Measurements from ENCODE around the gene BMP4. TPM values are rescaled to one million over a fixed set of nuclear protein-coding genes. Genes with fewer than 3 reads are reported as not detected.

BMP4 gene
- total and polyA plus RNA-seq, 2 donors (not counting 1 experiment from before 2014, with no cell fraction given), result not detected

- Mint-ChIP-seq H3K27ac (no peak overlapping the region), H3K4me1 (no peaks in the 10 kb centered on the region), H3K9me3 (ENCODE audit: insufficient read depth) (no peaks in the 10 kb centered on the region), H3K4me3 (no peak overlapping the region), H3K27me3 (peaks cover 9% of the 10 kb centered on the region)
- no peaks in the 10 kb centered on the region for H3K9me3 ChIP-seq (ENCODE audit: control extremely low read depth in 1 of 3, control insufficient read depth in 2 of 3, insufficient read depth in 1 of 3, low read length in 2 of 3)
- intact Hi-C loops (cut with micrococcal nuclease), result no loop called here
- no peaks in the 10 kb centered on the region for H3K79me2 ChIP-seq (ENCODE audit: control insufficient read depth, insufficient read depth, low read length)
- no peaks in the 10 kb centered on the region for H3K36me3 ChIP-seq (replicated peaks in 1 of 2; ENCODE audit: control extremely low read depth in 1 of 2, control insufficient read depth in 1 of 2, extremely low read depth in 1 of 2, insufficient read depth in 2 of 2, low read length in 1 of 2)
- no peak for ATAC-seq (ENCODE audit: low read depth)
- H3K9ac ChIP-seq (ENCODE audit: low read length), result no peak overlapping the region
- POLR2A ChIA-PET, result no interaction called here
- H4K20me1 ChIP-seq (ENCODE audit: control insufficient read depth, insufficient read depth, low read length, poor library complexity, severe bottlenecking), result no peaks in the 10 kb centered on the region
- no peak overlapping the region for H3K4me2 ChIP-seq (replicated peaks; ENCODE audit: low read depth, low read length, poor library complexity, severe bottlenecking)
- no peak overlapping the region for H3K27ac ChIP-seq (ENCODE audit: low read length in 2 of 2)
- H3K27me3 ChIP-seq (replicated peaks in 1 of 4; ENCODE audit: control extremely low read depth in 1 of 4, control insufficient read depth in 3 of 4, insufficient read depth in 4 of 4, low read length in 3 of 4), result peaks cover 0 to 4% (median 0%) of the 10 kb centered on the region in 4 experiments
- no peak for TF ChIP-seq EZH2 (IDR thresholded peaks at IDR 0.05; ENCODE audit: borderline replicate concordance, insufficient read depth, low read depth, low read length, poor library complexity, severe bottlenecking)
- TF ChIP-seq, protein P1, sequence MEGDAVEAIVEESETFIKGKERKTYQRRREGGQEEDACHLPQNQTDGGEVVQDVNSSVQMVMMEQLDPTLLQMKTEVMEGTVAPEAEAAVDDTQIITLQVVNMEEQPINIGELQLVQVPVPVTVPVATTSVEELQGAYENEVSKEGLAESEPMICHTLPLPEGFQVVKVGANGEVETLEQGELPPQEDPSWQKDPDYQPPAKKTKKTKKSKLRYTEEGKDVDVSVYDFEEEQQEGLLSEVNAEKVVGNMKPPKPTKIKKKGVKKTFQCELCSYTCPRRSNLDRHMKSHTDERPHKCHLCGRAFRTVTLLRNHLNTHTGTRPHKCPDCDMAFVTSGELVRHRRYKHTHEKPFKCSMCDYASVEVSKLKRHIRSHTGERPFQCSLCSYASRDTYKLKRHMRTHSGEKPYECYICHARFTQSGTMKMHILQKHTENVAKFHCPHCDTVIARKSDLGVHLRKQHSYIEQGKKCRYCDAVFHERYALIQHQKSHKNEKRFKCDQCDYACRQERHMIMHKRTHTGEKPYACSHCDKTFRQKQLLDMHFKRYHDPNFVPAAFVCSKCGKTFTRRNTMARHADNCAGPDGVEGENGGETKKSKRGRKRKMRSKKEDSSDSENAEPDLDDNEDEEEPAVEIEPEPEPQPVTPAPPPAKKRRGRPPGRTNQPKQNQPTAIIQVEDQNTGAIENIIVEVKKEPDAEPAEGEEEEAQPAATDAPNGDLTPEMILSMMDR (IDR thresholded peaks at IDR 0.05), result no peak
- H3K4me1 ChIP-seq (ENCODE audit: control insufficient read depth in 2 of 2, insufficient read depth in 2 of 2, low read length in 2 of 2), result no peaks in the 10 kb centered on the region
- no peak for DNase-seq
- CTCF ChIA-PET, result no interaction called here
- WGBS (ENCODE audit: insufficient coverage), result no CpG with 5 or more reads among the region's 4 CpGs
- H3K4me3 ChIP-seq (ENCODE audit: control extremely low read depth in 1 of 5, extremely low read depth in 1 of 5, insufficient read depth in 1 of 5, low read depth in 2 of 5, low read length in 4 of 5), result no peak overlapping the region
- no peak overlapping the region for H2AFZ ChIP-seq (ENCODE audit: insufficient read depth, low read depth, low read length, poor library complexity, severe bottlenecking)
Observed at GRCh38 chr14:53971521-53971920, 14.9 kb upstream of the BMP4 start.

DNA sequence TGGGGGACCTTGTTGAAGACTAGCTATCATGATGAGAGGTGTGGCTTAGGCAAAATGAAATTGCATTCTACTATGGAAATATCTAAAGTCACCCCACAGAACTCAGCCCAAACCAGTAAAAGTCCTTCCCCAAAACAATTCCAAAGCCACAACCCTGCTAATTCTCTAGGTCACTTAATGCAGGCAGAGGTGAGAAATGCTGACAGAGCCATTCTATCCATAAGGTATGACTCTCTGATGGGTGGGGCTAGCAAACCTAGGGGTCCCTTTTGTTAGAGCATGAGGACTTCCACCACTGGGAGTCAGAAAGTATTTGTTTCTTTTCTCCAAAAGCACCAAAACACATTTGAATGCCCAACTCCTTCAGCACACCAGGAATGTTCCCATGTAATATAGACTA is 12.7 kb upstream of the BMP4 start:
- Histone ChIP-seq H2AFZ (ENCODE audit: insufficient read depth, low read depth, low read length, poor library complexity, severe bottlenecking) (no peak overlapping the region), H3K9me3 (ENCODE audit: control extremely low read depth in 1 of 3, control insufficient read depth in 2 of 3, insufficient read depth in 1 of 3, low read length in 2 of 3) (no peaks in the 10 kb centered on the region), H3K36me3 (replicated peaks in 1 of 2; ENCODE audit: control extremely low read depth in 1 of 2, control insufficient read depth in 1 of 2, extremely low read depth in 1 of 2, insufficient read depth in 2 of 2, low read length in 1 of 2) (no peaks in the 10 kb centered on the region), H3K27ac (ENCODE audit: low read length in 2 of 2) (no peak overlapping the region), H4K20me1 (ENCODE audit: control insufficient read depth, insufficient read depth, low read length, poor library complexity, severe bottlenecking) (no peaks in the 10 kb centered on the region), H3K27me3 (replicated peaks in 1 of 4; ENCODE audit: control extremely low read depth in 1 of 4, control insufficient read depth in 3 of 4, insufficient read depth in 4 of 4, low read length in 3 of 4) (peaks cover 0 to 7% (median 6%) of the 10 kb centered on the region in 4 experiments), H3K4me1 (ENCODE audit: control insufficient read depth in 2 of 2, insufficient read depth in 2 of 2, low read length in 2 of 2) (no peaks in the 10 kb centered on the region), H3K4me2 (replicated peaks; ENCODE audit: low read depth, low read length, poor library complexity, severe bottlenecking) (no peak overlapping the region), H3K79me2 (ENCODE audit: control insufficient read depth, insufficient read depth, low read length) (no peaks in the 10 kb centered on the region), H3K4me3 (ENCODE audit: control extremely low read depth in 1 of 5, extremely low read depth in 1 of 5, insufficient read depth in 1 of 5, low read depth in 2 of 5, low read length in 4 of 5) (no peak overlapping the region), H3K9ac (ENCODE audit: low read length) (no peak overlapping the region)
- no peaks in the 10 kb centered on the region for H3K9me3 Mint-ChIP-seq (ENCODE audit: insufficient read depth)
- no peak for ATAC-seq (ENCODE audit: low read depth)
- ChIA-PET POLR2A (no interaction called here), CTCF (no interaction called here)
- TF ChIP-seq, protein P1 (IDR thresholded peaks at IDR 0.05), result no peak
- TF ChIP-seq EZH2 (IDR thresholded peaks at IDR 0.05; ENCODE audit: borderline replicate concordance, insufficient read depth, low read depth, low read length, poor library complexity, severe bottlenecking), result no peak
- peaks cover 21% of the 10 kb centered on the region for H3K27me3 Mint-ChIP-seq
- H3K4me3 Mint-ChIP-seq, result no peak overlapping the region
- no peaks in the 10 kb centered on the region for H3K4me1 Mint-ChIP-seq
- intact Hi-C loops (cut with micrococcal nuclease), result no loop called here
- DNase-seq, result no peak
- H3K27ac Mint-ChIP-seq, result no peak overlapping the region
